Cardiac muscle cell (in vitro differentiated cells and primary cell): Measurements from ENCODE around the gene DCBLD2. TPM values are rescaled to one million over a fixed set of nuclear protein-coding genes. Genes with fewer than 3 reads are reported as not detected.
A peak's percentile ranks its signal among the peaks of the same experiment; 100 is the strongest.

Source experiments
- DNase-seq, 2 donors: peaks; one replicate each; pipeline versions ENCODE4 v3.0.0 to v3.0.0-alpha.2; 2010 to 2017; ENCODE audit warnings: low read depth in 1 of 2, low spot score in 1 of 2
- H3K27ac ChIP-seq: fragments of 200-600 bp; sonication (generic); 2 replicates; pipeline ENCODE4 v1.5.1; 2016
- H3K27me3 ChIP-seq: fragments of 200-600 bp; sonication (generic); 2 replicates; pipeline ENCODE4 v1.6.0; 2016; ENCODE audit warnings: control low read depth
- H3K36me3 ChIP-seq: fragments of 200-600 bp; sonication (generic); 2 replicates; pipeline ENCODE4 v1.5.1; 2016; ENCODE audit warnings: control low read depth
- H3K4me1 ChIP-seq: fragments of 200-600 bp; sonication (generic); 2 replicates; pipeline ENCODE4 v1.8.1; 2017; ENCODE audit warnings: low read depth, mild to moderate bottlenecking, mixed run types
- H3K4me3 ChIP-seq: fragments of 200-600 bp; sonication (generic); 2 replicates; pipeline ENCODE4 v1.5.1; 2016; ENCODE audit warnings: mild to moderate bottlenecking
- H3K9me3 ChIP-seq: fragments of 200-600 bp; sonication (generic); 2 replicates; pipeline ENCODE4 v1.5.1; 2017; ENCODE audit warnings: low read depth, mild to moderate bottlenecking, control low read depth
- polyA plus RNA-seq: library from polyadenylated mRNA; unstranded; fragments of >200 nt; fragmentation: Nextera tagmentation; extraction: Ambion mirVana; gene quantifications from 2 replicates; pipeline ENCODE4 v1.2.1, GENCODE V29; 2016
- total RNA-seq: library from RNA; depleted of rRNA; stranded (reverse); fragments of >200 nt; gene quantifications from 2 replicates; pipeline ENCODE4 v1.2.3, GENCODE V29; 2016
- TF ChIP-seq, protein P1 (sequence below): IDR thresholded peaks from 2 replicates; pipeline ENCODE4 v1.5.1; 2012; ENCODE audit warnings: low read depth, mild to moderate bottlenecking, low read length

The DCBLD2 gene
- total and polyA plus RNA-seq, 2 experiments from 2014 or later, result 47.6 to 53.9 TPM

DNA sequence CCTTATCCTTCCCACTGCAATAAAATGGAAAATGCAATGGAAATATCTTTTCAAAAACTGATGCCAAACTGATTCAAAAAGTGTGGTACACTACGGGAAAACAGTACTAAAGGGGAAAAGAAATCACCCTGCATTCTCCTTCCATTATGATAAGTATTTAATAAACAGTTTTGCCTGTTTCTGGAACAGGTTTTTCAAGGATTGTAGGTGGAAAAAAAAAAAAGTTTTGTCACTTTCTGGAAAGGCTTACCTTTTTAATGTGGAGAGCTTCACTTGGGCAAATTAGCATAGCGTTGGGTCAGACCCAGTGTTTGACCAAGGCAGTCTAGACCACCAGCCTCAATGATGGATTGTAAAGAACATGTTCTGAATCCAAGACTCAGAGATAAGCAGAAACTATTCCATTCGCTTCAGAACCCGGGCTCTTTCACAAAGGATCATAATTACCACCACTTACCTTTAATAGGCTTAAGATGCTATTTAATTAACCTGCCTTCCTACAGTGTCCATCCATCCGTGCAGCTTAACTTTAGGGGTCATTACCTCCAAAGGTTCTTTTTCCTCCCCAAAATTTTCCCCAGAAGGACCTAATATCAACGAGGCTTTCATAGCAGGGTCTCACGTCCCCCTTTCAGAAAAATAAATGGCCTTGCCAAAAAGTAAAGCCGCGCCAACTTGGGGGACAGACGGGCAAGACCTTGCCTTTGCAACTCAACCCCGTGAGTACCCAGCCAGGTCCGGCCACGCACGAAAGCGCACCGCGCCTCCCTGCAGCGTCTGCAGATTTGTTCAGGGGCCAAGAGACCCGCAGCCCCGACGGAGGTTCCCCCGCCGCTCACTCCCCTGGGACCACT, 1.0 kb downstream of the DCBLD2 start:
- DNase-seq, result no peak
- Histone ChIP-seq H3K4me3 (peak overlapping the region; percentile 55), H3K36me3 (no peaks in the 10 kb centered on the region), H3K27ac (peak overlapping the region; percentile 87), H3K9me3 (no peaks in the 10 kb centered on the region), H3K27me3 (no peaks in the 10 kb centered on the region), H3K4me1 (peaks cover 32% of the 10 kb centered on the region)
- TF ChIP-seq, protein P1, sequence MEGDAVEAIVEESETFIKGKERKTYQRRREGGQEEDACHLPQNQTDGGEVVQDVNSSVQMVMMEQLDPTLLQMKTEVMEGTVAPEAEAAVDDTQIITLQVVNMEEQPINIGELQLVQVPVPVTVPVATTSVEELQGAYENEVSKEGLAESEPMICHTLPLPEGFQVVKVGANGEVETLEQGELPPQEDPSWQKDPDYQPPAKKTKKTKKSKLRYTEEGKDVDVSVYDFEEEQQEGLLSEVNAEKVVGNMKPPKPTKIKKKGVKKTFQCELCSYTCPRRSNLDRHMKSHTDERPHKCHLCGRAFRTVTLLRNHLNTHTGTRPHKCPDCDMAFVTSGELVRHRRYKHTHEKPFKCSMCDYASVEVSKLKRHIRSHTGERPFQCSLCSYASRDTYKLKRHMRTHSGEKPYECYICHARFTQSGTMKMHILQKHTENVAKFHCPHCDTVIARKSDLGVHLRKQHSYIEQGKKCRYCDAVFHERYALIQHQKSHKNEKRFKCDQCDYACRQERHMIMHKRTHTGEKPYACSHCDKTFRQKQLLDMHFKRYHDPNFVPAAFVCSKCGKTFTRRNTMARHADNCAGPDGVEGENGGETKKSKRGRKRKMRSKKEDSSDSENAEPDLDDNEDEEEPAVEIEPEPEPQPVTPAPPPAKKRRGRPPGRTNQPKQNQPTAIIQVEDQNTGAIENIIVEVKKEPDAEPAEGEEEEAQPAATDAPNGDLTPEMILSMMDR, result no peak

DNA sequence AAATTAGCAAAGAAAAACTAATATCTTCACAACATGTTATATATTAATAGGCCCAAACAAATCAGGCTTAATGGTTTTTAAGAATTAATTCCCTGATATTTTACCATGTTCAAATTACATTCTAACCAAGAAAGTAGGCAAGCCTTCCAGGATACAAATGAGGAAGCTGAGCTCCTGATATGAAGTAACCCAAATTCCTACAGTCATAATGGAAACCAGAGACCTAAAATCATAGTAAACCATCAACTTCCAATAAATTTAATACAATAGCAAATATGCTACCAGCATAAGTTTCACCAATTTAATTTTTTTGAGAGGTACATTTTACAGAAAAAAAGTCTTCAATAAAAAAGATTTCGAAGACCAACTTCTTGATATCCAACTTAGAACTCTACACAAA, 3.8 kb downstream of the DCBLD2 start:
- no peaks in the 10 kb centered on the region for H3K27me3 ChIP-seq
- no peak overlapping the region for H3K27ac ChIP-seq
- DNase-seq, result no peak
- TF ChIP-seq, protein P1, result no peak
- peaks cover 41% of the 10 kb centered on the region for H3K4me1 ChIP-seq
- H3K4me3 ChIP-seq, result no peak overlapping the region
- no peaks in the 10 kb centered on the region for H3K36me3 ChIP-seq
- H3K9me3 ChIP-seq, result no peaks in the 10 kb centered on the region

DNA sequence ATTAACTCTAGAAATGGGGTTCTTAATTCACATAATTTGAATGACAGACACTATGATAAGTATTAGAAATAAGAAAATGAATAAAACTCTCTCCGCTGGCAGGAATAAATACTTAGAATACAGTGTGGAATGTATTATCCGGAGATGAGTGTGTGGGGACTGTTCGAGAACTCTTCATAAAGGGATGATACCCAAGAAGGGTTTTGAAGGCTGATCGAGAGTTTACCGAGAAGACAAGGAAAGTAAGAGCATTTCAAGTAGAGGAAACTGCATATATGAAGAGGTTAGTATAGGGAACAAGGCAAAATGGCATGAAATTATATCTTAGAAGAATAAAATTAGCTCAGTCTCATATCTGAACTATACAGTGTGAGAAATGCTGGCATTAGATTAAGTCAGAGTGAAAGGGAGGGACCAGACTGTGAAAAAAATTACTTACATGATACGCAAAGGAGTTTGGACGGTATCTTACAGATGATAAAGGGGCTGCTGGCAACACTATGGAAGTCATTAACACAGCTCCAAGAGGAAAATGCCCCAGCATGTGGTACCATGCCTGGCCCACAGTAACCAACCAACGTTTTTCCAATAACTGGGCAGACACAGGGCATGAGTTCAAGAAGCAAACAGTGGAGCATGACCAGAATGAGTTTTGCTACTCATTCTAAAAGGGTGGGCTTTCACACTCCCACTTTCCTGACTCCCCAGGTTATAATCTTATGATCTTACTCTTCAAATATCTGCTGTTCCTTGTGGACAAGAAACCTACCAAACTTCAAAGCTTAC, 6.5 kb downstream of the DCBLD2 start:
- no peaks in the 10 kb centered on the region for H3K9me3 ChIP-seq

DNA sequence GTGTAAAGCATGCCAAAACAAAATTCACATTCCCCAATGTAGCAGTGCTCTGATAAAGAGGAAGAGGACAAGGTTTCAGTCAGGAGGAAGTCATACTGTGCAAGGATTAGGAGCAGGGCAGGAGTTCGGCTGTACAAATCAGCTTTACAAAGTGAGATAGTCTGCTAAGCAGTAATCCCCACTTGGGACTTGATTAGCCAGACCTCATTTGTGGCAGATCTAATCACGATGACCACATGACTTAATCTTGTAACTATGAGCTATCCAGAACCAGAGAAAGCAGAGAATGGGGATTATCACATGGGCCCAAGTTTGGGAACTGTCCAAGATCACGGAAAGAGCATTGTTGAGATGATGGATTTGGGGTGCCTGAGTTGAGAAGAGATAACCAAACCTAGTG, 7.8 kb downstream of the DCBLD2 start:
- peaks cover 65% of the 10 kb centered on the region for H3K4me1 ChIP-seq
- no peaks in the 10 kb centered on the region for H3K27me3 ChIP-seq
- TF ChIP-seq, protein P1, result no peak
- DNase-seq, result no peak
- no peak overlapping the region for H3K4me3 ChIP-seq
- H3K36me3 ChIP-seq, result no peaks in the 10 kb centered on the region
- H3K9me3 ChIP-seq, result no peaks in the 10 kb centered on the region
- H3K27ac ChIP-seq, result peak overlapping the region; percentile 91

More for the DNA sequence above, 6.5 kb downstream of the DCBLD2 start:
- H3K27me3 ChIP-seq, result no peaks in the 10 kb centered on the region
- no peaks in the 10 kb centered on the region for H3K36me3 ChIP-seq
- peaks cover 59% of the 10 kb centered on the region for H3K4me1 ChIP-seq
- no peak for DNase-seq
- H3K27ac ChIP-seq, result no peak overlapping the region
- TF ChIP-seq, protein P1, result no peak
- H3K4me3 ChIP-seq, result no peak overlapping the region

DNA sequence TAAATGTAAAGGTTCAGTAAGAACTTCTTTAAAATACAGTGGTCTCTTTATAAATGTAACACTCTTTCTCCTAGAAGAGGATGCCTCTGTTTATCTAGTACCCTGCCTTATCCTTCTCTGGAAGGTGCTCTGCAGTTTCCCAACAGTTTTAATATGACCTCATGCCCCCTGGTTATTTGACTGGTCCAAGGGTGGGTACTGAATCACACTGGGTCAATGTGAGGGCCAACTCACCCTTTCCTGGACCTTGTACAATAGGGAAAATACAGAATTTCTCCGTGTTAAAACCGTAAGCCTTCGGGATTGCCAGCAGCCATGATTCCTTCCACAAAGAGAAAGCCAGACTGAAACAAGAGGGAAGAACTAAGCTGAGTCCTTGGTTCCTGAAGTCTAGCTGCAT, 9.2 kb downstream of the DCBLD2 start:
- no peak overlapping the region for H3K4me3 ChIP-seq
- no peaks in the 10 kb centered on the region for H3K27me3 ChIP-seq
- no peak for DNase-seq
- TF ChIP-seq, protein P1, result no peak
- peaks cover 62% of the 10 kb centered on the region for H3K4me1 ChIP-seq
- peak overlapping the region; percentile 91 for H3K27ac ChIP-seq
- no peaks in the 10 kb centered on the region for H3K9me3 ChIP-seq
- H3K36me3 ChIP-seq, result no peaks in the 10 kb centered on the region
